Measurements from ENCODE around the gene KCNH3.

The KCNH3 gene

GRCh38 chr12:49583366-49584094 is 44.7 kb downstream of the KCNH3 start:
- TF ChIP-seq POU2F2 (IDR thresholded peaks at IDR 0.05; ENCODE audit: low read depth, low read length) (no peak), POLR2A (IDR thresholded peaks at IDR 0.05; ENCODE audit: low read depth, low read length) (no peak), POLR2AphosphoS5 (IDR thresholded peaks at IDR 0.05; ENCODE audit: low read depth, low read length) (no peak), SPI1 (IDR thresholded peaks at IDR 0.05; ENCODE audit: low read depth, low read length) (no peak), TAF1 (IDR thresholded peaks at IDR 0.05; ENCODE audit: low read depth, low read length) (no peak), PAX5 (IDR thresholded peaks at IDR 0.05; ENCODE audit: insufficient read depth, low read length, severe bottlenecking) (no peak)
- FAIRE-seq = no peak
- no peak for DNase-seq (ENCODE audit: insufficient read length, low spot score)

GRCh38 chr12:49584591-49584990 is 45.8 kb downstream of the KCNH3 start:
- FAIRE-seq (no peak), DNase-seq (ENCODE audit: insufficient read length, low spot score) (no peak)
- TF ChIP-seq PAX5 (IDR thresholded peaks at IDR 0.05; ENCODE audit: insufficient read depth, low read length, severe bottlenecking) = no peak
- TF ChIP-seq POU2F2 (IDR thresholded peaks at IDR 0.05; ENCODE audit: low read depth, low read length) = no peak
- TF ChIP-seq SPI1 (IDR thresholded peaks at IDR 0.05; ENCODE audit: low read depth, low read length) = no peak
- no peak for TF ChIP-seq POLR2AphosphoS5 (IDR thresholded peaks at IDR 0.05; ENCODE audit: low read depth, low read length)
- TF ChIP-seq TAF1 (IDR thresholded peaks at IDR 0.05; ENCODE audit: low read depth, low read length) = no peak
- no peak for TF ChIP-seq POLR2A (IDR thresholded peaks at IDR 0.05; ENCODE audit: low read depth, low read length)

- DNase-seq (ENCODE audit: insufficient read length, low spot score) (no peak), FAIRE-seq (no peak)
- TF ChIP-seq POU2F2 (IDR thresholded peaks at IDR 0.05; ENCODE audit: low read depth, low read length) (no peak), PAX5 (IDR thresholded peaks at IDR 0.05; ENCODE audit: insufficient read depth, low read length, severe bottlenecking) (no peak), SPI1 (IDR thresholded peaks at IDR 0.05; ENCODE audit: low read depth, low read length) (no peak)
Measured at GRCh38 chr12:49585477-49586459, 46.9 kb downstream of the KCNH3 start.

- DNase-seq (ENCODE audit: insufficient read length, low spot score) (no peak), FAIRE-seq (no peak)
- no peak for TF ChIP-seq PAX5 (IDR thresholded peaks at IDR 0.05; ENCODE audit: insufficient read depth, low read length, severe bottlenecking)
- no peak for TF ChIP-seq POU2F2 (IDR thresholded peaks at IDR 0.05; ENCODE audit: low read depth, low read length)
- TF ChIP-seq TAF1 (IDR thresholded peaks at IDR 0.05; ENCODE audit: low read depth, low read length) = no peak
- no peak for TF ChIP-seq POLR2A (IDR thresholded peaks at IDR 0.05; ENCODE audit: low read depth, low read length)
- TF ChIP-seq SPI1 (IDR thresholded peaks at IDR 0.05; ENCODE audit: low read depth, low read length) = no peak
- no peak for TF ChIP-seq POLR2AphosphoS5 (IDR thresholded peaks at IDR 0.05; ENCODE audit: low read depth, low read length)
Measured at GRCh38 chr12:49587174-49587908, 48.5 kb downstream of the KCNH3 start.

- no peak for TF ChIP-seq PAX5 (IDR thresholded peaks at IDR 0.05; ENCODE audit: insufficient read depth, low read length, severe bottlenecking)
- no peak for TF ChIP-seq POLR2AphosphoS5 (IDR thresholded peaks at IDR 0.05; ENCODE audit: low read depth, low read length)
- TF ChIP-seq POU2F2 (IDR thresholded peaks at IDR 0.05; ENCODE audit: low read depth, low read length) = no peak
- TF ChIP-seq TAF1 (IDR thresholded peaks at IDR 0.05; ENCODE audit: low read depth, low read length) = no peak
- no peak for TF ChIP-seq POLR2A (IDR thresholded peaks at IDR 0.05; ENCODE audit: low read depth, low read length)
- TF ChIP-seq SPI1 (IDR thresholded peaks at IDR 0.05; ENCODE audit: low read depth, low read length) = no peak
- no peak for FAIRE-seq
Measured at GRCh38 chr12:49588281-49588680, 49.5 kb downstream of the KCNH3 start.

GRCh38 chr12:49588721-49589516 is 50.1 kb downstream of the KCNH3 start:
- DNase-seq (ENCODE audit: insufficient read length, low spot score) = no peak

More at GRCh38 chr12:49588281-49588680, 49.5 kb downstream of the KCNH3 start:
- no peak for DNase-seq (ENCODE audit: insufficient read length, low spot score)

GRCh38 chr12:49598527-49598926 is 59.7 kb downstream of the KCNH3 start:
- DNase-seq (ENCODE audit: insufficient read length, low spot score) (no peak), FAIRE-seq (no peak)
- TF ChIP-seq POU2F2 (IDR thresholded peaks at IDR 0.05; ENCODE audit: low read depth, low read length) = no peak

More at GRCh38 chr12:49588721-49589516, 50.1 kb downstream of the KCNH3 start:
- TF ChIP-seq POLR2A (IDR thresholded peaks at IDR 0.05; ENCODE audit: low read depth, low read length) (no peak), TAF1 (IDR thresholded peaks at IDR 0.05; ENCODE audit: low read depth, low read length) (no peak), PAX5 (IDR thresholded peaks at IDR 0.05; ENCODE audit: insufficient read depth, low read length, severe bottlenecking) (no peak), POLR2AphosphoS5 (IDR thresholded peaks at IDR 0.05; ENCODE audit: low read depth, low read length) (no peak), POU2F2 (IDR thresholded peaks at IDR 0.05; ENCODE audit: low read depth, low read length) (no peak), SPI1 (IDR thresholded peaks at IDR 0.05; ENCODE audit: low read depth, low read length) (no peak)
- FAIRE-seq = no peak

GRCh38 chr12:49599961-49600360 is 61.1 kb downstream of the KCNH3 start:
- FAIRE-seq = no peak
- TF ChIP-seq TAF1 (IDR thresholded peaks at IDR 0.05; ENCODE audit: low read depth, low read length) = no peak
- no peak for TF ChIP-seq SPI1 (IDR thresholded peaks at IDR 0.05; ENCODE audit: low read depth, low read length)
- TF ChIP-seq POLR2A (IDR thresholded peaks at IDR 0.05; ENCODE audit: low read depth, low read length) = no peak
- TF ChIP-seq POLR2AphosphoS5 (IDR thresholded peaks at IDR 0.05; ENCODE audit: low read depth, low read length) = no peak
- TF ChIP-seq POU2F2 (IDR thresholded peaks at IDR 0.05; ENCODE audit: low read depth, low read length) = no peak
- TF ChIP-seq PAX5 (IDR thresholded peaks at IDR 0.05; ENCODE audit: insufficient read depth, low read length, severe bottlenecking) = no peak

More at GRCh38 chr12:49599961-49600360, 61.1 kb downstream of the KCNH3 start:
- no peak for DNase-seq (ENCODE audit: insufficient read length, low spot score)
